ENCODE data around the gene TESMIN. TPM values are rescaled to one million over a fixed set of nuclear protein-coding genes. Genes with fewer than 3 reads are reported as not detected.

The TESMIN gene
- total RNA-seq, 2 donors from 2014 or later: 0.62 to 0.93 TPM

DNA sequence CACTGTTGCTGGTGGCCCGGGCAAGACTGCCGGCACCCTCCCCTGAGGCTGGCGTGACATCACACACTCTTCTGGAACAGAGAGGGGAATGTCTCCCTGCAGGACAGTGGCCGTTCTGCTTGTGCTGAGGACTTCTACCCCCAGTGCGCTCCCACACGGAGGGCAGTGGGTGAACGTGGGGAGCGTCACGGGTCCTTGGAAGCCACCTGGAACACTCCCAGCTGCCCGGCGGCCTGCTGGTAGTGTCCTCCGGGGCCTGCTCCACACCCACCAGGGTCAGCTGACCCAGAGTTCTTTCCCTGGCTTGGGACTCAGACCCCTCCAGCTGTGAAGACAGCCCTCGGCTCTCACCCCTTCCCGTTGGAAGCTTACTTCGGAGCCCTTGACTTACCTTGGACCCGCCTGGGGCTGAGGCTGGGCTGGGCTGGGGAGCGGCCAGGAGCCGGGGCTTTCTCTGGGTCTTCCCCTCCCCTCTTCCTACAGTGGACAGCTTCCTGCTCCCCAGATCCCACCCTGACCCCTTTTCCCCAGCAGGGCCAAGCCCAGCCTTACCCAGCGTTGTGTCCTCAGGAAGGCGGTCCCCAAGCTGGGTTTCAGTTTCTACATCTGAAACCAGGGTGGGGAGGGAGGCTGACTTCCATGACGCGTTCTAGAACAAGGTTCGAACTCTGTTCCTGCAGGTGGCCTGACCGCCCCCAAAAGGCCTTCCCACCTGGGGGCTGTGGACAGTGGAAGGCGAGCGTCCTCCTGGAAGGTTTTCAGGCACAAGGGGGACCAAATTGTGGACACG is 81.8 kb downstream of the TESMIN start:
- DNase-seq (ENCODE audit: low spot score): peak; percentile 55
- intact Hi-C loops (cut with DNase I): loop anchor here in 1 of 2 donors (5.0 kb wide), 1 partner anchor 1838 kb away; no protein-coding TSS in a partner anchor

DNA sequence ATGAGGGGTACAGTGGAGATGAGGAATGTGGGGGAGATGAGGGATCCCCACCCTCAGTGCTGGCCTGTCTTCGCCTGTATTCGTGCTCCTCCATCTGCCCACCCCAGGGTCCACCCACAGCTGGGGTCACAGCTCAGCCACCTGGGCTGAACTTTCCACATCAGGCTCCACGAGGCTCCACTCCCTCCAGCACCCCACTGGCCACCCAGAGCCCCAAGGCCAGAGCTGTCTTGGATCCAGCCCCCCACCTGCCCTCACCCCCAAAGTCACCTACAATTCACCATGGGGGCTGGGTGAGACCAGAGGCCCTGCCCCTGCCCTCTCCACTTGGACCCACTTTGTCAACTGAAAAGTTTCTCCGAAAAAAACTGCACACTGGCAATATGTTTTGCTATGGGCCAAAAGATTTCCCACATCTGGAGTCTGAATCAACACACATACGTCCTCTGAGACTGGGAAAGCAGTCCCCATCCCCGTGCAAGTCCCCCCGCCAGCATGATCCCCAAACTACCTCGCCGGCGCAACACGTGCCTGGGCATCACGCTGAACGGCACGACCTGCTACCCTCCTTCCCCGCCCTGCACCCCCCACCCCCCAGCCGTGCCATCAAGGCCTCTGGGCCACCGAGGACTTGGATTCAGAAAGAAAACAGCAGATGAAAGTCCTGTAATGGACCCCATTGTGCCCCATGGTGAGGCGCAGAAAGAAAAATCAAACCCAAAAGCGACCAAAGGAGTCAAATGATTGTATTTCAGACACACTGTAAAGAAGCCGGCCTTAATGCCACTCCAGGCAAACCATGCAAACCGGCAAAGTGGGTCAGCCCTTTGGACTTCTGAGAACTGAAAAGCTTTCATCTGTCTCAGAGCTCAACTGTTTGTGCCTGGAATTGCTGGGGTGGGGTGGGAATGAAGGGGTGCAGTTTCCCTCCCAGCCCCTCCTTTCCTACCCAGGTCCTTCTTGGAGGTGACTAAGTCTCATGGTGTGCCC is 83.5 kb downstream of the TESMIN start:
- intact Hi-C loops (cut with DNase I): no loop called here
- peak; percentile 65 for DNase-seq (ENCODE audit: low spot score)

DNA sequence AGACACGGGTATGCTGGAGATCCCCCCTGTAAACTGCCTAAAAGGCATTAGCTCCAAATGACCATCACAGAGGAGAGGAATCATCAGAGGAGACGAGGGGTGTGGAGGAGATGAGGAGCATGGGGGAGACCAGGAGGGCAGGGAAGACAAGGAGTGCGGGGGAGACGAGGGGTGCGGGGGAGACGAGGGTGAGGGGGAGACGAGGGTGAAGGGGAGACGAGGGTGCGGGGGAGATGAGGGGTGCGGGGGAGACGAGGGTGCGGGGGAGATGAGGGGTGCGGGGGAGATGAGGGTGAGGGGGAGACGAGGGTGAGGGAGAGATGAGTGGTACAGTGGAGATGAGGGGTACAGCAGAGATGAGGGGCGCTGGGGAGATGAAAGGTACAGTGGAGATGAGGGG is 84.5 kb downstream of the TESMIN start:
- peak; percentile 28 for DNase-seq (ENCODE audit: low spot score)
- intact Hi-C loops (cut with DNase I): no loop called here

DNA sequence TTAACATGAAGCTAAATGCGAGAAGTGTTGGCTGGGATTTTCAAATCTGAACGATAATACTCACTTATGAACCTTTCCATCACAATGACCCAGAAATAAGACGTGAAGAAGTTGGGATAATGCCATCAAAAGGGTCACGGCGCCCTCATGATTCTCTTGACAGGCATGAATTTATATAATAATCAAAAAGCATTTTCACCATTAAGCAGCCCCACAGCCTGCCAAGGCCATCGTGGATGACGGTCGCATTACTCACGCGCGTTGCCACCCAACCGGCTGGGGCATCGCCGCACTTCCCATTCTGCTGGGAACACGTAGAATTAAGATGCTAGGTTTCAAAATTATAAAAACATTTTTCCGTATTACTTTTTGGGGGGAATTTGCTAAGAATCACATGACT is 85.9 kb downstream of the TESMIN start:
- intact Hi-C loops (cut with DNase I): no loop called here
- DNase-seq (ENCODE audit: low spot score): peak; percentile 29

DNA sequence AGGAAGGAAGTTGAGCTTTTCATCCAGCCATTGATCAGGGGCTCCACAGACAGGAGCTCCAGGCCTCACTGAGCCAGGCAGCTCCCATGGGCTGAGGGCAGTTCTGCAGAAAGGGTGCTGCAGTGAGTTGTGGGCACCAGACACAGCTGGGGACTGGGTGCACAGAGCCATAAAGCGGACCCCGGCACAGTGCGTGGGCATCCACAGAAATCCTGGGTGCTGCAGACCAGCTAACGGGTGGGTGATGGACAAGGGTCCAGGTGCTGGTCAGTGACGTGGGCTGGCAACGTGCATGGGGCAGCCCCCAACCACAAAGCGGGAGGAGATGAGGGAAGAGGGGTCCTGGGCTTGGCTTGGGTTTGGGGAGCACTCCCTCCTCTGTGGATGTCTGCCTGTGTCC is 86.4 kb downstream of the TESMIN start:
- DNase-seq (ENCODE audit: low spot score): peak; percentile 41
- intact Hi-C loops (cut with DNase I): no loop called here

DNA sequence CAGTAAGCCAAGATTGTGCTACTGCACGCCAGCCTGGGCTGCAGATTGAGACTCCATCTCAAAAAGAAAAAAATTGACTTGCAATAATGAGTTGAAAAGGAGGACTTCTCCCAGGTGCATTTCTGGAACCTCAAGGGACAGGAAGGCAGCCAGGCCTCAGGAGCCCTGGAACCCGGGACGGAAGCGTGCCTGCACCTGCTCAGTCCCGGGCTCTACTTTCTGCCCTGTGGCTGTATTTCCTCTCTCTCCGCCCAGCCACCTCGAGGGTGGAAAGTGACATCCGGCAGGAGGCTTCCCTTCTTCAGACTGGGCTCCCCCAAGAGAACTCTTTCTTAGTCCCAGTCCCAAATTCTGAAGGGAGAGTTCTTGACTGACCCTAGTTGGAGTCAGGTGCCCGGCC is 87.2 kb downstream of the TESMIN start:
- peak; percentile 28 for DNase-seq (ENCODE audit: low spot score)
- intact Hi-C loops (cut with DNase I): no loop called here

DNA sequence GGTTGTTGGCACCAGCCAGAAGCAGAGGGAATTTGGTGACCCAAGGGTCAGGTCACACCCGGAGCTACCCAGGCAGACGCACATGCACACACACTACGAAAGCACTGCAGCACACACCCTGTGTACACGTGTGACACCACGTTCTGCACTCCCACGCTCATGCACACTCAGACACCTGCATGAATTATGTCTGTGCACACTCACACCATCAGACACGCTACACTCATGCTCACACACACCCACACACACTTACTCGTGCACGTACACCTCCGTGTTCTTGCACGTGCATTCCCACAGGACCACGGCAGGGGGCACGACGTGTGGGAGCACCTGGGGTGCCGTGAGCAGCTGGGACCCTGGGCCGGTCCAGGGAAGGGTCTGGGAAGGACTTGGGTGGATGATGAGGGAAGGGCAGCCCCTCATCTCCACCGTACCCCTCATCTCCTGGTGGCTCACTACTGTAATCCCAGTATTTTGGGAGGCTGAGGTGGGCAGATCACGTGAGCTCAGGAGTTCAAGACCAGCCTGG is 87.8 kb downstream of the TESMIN start:
- intact Hi-C loops (cut with DNase I): no loop called here
- DNase-seq (ENCODE audit: low spot score): peak; percentile 56

DNA sequence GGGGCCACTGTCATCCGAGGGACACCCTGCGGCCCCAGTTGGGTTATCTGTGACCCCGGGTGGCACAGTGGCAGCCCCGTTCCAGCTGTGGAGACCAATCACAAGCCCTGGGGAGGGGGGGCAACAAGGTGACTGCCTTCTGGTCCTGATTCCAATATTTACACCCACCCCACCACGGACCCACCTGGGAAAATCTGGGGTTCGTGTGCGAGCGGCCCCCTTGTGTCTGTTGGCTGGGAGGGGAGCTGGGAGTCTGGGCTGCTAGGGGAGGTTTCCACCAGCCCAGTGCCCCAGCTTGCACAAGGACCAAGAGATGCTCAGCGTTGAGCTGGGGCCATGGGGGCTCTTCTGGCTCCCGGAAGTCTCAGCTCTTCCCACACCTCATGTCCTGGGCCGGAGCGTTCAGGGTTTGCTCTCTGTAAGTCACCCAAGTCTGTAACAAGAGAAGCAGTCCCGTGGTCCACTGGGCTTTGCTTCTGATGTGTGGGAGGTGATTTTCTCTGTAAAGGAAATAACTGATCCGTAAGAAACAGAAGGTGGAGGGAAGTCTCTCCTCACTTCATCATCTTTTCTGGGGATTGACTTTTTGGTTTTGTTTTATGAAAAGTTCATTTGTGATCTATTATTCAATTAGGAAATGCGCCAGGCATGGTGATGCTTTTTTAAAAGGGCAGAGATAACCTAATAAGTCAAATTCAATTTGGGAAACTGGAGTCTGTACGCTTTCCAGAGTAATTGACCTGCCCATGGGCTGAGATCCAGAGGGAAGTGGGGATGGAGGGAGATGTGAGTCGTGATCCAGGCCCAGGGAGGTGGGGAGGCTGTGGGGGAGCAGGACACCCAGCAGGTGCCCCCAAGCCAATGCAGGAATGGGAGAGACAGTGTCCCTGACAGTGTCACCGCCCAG is 89.4 kb downstream of the TESMIN start:
- intact Hi-C loops (cut with DNase I): no loop called here
- DNase-seq (ENCODE audit: low spot score): peak; percentile 67

DNA sequence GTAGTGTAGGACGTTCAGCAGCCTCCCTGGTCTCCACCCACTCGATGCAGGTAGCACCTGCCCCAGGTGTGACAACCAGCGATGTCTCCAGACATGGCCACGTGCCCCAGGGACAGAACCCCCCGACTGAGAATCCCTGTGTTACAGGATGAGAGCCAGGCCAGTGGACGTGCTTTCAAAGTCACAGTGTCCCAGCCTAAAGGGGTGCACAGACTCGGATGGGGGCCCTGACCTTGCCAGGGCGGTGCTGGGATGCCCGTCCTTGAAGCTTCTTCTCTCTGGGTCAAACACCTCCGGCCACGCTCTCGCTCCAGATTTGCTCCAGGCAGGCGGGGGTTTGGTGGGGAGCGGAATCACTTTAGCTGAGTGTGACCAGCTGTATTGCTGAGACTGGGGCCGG is 90.3 kb downstream of the TESMIN start:
- intact Hi-C loops (cut with DNase I): no loop called here
- peak; percentile 76 for DNase-seq (ENCODE audit: low spot score)

DNA sequence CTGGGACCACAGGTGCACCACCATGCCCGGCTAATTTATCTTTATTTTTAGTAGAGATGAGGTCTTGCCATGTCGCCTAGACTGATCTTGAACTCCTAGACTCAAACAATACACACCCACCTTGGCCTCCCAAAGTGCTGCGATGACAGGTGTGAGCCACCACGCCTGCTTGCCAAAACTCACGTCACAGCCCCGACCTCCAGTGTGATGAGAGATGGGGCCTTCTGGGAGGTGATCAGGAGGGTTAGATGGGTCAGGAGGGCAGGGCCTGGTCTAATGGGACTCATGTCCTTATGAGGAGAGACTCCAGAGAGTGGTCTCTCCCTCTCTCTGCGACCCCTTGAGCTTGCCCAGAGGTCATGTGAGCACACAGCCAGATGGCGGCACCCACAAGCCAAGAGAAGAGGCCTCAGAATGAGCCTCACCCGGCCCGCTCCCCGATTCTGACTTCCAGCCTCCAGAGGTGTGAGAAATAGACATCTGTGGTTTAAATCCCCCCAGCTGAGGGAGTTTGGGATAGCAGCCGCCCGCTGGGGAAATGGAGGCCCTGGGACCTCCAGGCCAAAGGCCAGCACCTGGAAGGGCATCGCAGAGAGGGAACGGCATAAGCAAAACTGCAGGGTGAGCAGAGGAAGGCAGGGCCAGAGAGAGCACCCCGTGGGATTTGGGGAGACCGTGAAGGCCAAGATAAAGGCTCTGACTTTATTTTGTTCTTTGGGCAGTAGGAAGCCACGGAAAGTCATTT is 91.1 kb downstream of the TESMIN start:
- intact Hi-C loops (cut with DNase I): no loop called here
- DNase-seq (ENCODE audit: low spot score): peak; percentile 62

DNA sequence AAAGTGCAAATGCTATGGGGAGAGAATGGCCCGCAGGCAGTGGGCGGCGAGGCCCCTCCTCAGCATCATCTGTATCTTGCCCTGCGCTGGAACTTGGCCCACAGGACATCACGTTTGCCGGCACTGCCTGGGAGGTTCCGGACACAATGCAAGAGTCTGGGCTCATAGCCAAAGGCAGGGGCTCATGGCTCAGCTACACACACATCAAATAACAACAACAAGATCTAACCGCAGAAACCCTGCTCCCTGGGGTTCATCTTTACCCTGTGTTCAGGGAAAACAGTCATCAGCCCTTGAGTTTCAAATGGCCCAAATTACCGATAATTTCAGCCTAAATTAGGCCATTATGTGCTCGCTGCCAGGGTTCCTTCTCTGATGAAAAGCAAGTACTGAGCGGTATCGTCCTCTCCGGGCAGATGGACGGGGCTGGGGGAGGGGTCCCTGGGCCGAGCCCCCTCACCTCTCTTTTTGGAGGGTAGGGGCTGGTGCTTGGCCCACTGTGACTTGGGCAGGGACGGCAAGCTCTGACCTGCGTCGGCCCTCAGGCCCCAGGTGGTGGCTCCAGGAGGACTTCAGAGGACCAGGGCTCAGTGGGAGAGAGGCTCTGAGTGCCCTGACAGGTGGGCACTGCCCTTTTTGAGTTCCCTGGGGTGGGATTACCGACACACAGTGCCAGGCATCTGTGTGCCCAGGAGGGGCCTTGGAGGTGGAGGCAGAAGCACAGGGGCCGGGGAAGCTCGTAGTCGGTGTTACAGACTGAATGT is 92.0 kb downstream of the TESMIN start:
- peak; percentile 91 for DNase-seq (ENCODE audit: low spot score)
- intact Hi-C loops (cut with DNase I): loop anchor here in 1 of 2 donors (5.0 kb wide), 1 partner anchor 1612 kb away; no protein-coding TSS in a partner anchor

DNA sequence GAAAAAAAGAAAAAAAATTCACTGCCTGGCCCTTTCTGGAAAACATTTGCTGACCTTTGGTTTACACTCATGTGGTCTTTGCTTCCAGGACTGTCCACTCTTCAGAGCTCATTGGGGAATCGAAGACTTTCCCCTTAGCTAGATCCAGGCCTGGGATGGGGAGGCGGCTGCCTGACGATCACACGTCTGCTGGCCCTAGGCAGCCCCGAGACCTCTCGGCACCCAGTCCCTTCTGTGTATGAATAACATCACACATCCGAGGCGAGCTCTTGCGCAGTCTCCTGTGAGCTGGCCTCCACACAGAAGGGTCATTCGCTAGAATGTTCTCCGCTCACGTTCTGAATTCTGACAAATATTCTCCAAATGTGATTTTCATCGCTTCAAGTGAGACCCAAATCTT is 92.7 kb downstream of the TESMIN start:
- intact Hi-C loops (cut with DNase I): loop anchor here in 1 of 2 donors (5.0 kb wide), 1 partner anchor 1611 kb away; no protein-coding TSS in a partner anchor
- peak; percentile 80 for DNase-seq (ENCODE audit: low spot score)

DNA sequence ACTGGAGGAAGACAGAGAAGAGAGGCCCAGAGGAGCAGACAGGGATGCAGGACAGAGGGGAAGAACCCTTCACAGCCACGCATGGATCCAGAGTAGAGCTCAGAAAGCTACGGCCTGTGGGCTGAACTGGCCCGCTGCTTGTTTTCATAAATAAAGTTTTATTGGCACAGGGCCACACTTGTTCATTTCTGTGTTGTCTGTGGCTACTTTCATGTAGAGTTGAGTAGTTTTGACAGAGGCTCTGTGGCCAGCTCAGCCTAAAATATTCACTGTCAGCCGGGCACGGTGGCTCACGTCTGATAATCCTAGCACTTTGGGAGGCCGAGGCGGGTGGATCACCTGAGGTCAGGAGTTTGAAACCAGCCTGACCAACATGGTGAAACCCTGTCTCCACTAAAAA is 93.2 kb downstream of the TESMIN start:
- intact Hi-C loops (cut with DNase I): loop anchor here in 1 of 2 donors (5.0 kb wide), 1 partner anchor 1611 kb away; no protein-coding TSS in a partner anchor
- peak; percentile 55 for DNase-seq (ENCODE audit: low spot score)

All from posterior vena cava (tissue), 2 donors.